Neural cell (in vitro differentiated cells): ENCODE results near the gene AHRR. TPM values are rescaled to one million over a fixed set of nuclear protein-coding genes. Genes with fewer than 3 reads are reported as not detected.

ENCODE experiments used
- H2AFZ ChIP-seq: fragments of 200-600, 300-800 bp; sonication (generic), shearing (Covaris generic); 2 replicates; pipeline ENCODE4 v1.6.0; 2014; ENCODE audit warnings: low read depth, mild to moderate bottlenecking, antibody characterized with exemption, low read length, moderate library complexity
- H3F3A ChIP-seq: fragments of 200-600 bp; shearing (Covaris generic); 2 replicates; pipeline ENCODE4 v1.6.1; 2016; ENCODE audit warnings: mild to moderate bottlenecking, moderate library complexity, mixed read lengths, antibody characterized with exemption, low read length; ENCODE audit not compliant: insufficient read depth, poor library complexity, severe bottlenecking
- H3K27ac ChIP-seq: fragments of 200-600, 300-800 bp; sonication (generic), shearing (Covaris generic); 2 replicates; pipeline ENCODE4 v1.5.1; 2014; ENCODE audit warnings: mild to moderate bottlenecking, low read length, moderate library complexity
- H3K27me3 ChIP-seq: fragments of 300-800, 200-600 bp; sonication (generic), shearing (Covaris generic); 2 replicates; pipeline ENCODE4 v1.6.0; 2014; ENCODE audit warnings: mild to moderate bottlenecking, low read depth, low read length, moderate library complexity; ENCODE audit not compliant: insufficient read depth
- H3K36me3 ChIP-seq: fragments of 300-800, 200-600 bp; sonication (generic), shearing (Covaris generic); 2 replicates; pipeline ENCODE4 v1.5.1; 2014; ENCODE audit warnings: mild to moderate bottlenecking, antibody characterized with exemption, low read length, moderate library complexity; ENCODE audit not compliant: insufficient read depth
- H3K4me2 ChIP-seq: fragments of 300-800, 200-600 bp; sonication (generic), shearing (Covaris generic); 2 replicates; pipeline ENCODE4 v1.6.0; 2014; ENCODE audit warnings: mild to moderate bottlenecking, low read length
- H3K4me3 ChIP-seq: fragments of 300-800, 200-600 bp; sonication (generic), shearing (Covaris generic); 2 replicates; pipeline ENCODE4 v1.5.1; 2014; ENCODE audit warnings: mild to moderate bottlenecking, low read length, moderate library complexity
- H3K79me2 ChIP-seq: fragments of 200-600 bp; shearing (Covaris generic); replicated peaks from 2 replicates; pipeline ENCODE4 v1.6.0; 2014; ENCODE audit warnings: mild to moderate bottlenecking, low read length, moderate library complexity; ENCODE audit not compliant: insufficient read depth
- H3K9ac ChIP-seq: fragments of 300-800, 200-600 bp; sonication (generic), shearing (Covaris generic); 2 replicates; pipeline ENCODE4 v1.6.1; 2016; ENCODE audit warnings: mild to moderate bottlenecking, low read length, mixed read lengths
- H3K9me2 ChIP-seq: fragments of 200-600 bp; shearing (Covaris generic); 2 replicates; pipeline ENCODE4 v1.6.1; 2016; ENCODE audit warnings: mild to moderate bottlenecking, low read length, mixed read lengths; ENCODE audit not compliant: insufficient read depth
- H3K9me3 ChIP-seq: fragments of 200-600, 300-800 bp; sonication (generic), shearing (Covaris generic); 2 replicates; pipeline ENCODE4 v1.6.1; 2016; ENCODE audit warnings: mild to moderate bottlenecking, mixed run types, low read length, moderate library complexity, mixed read lengths
- H4K20me1 ChIP-seq: fragments of 200-600 bp; shearing (Covaris generic); 2 replicates; pipeline ENCODE4 v1.6.1; 2016; ENCODE audit warnings: mild to moderate bottlenecking, mixed run types; ENCODE audit not compliant: insufficient read depth
- EP300 ChIP-seq: fragments of 450-650 bp; conservative IDR thresholded peaks from 2 replicates; pipeline ENCODE4 v1.6.1; 2014; ENCODE audit warnings: antibody characterized with exemption, mild to moderate bottlenecking, moderate library complexity; ENCODE audit not compliant: poor library complexity, severe bottlenecking
- EZH2 ChIP-seq: fragments of 200-600, 300-800 bp; shearing (Covaris generic), sonication (generic); IDR thresholded peaks from 2 replicates; pipeline ENCODE4 v1.6.1; 2014; ENCODE audit warnings: antibody characterized with exemption, low read length, borderline replicate concordance, mild to moderate bottlenecking; ENCODE audit not compliant: insufficient read depth, poor library complexity, severe bottlenecking
- MXI1 ChIP-seq: fragments of 450-650 bp; conservative IDR thresholded peaks from 2 replicates; pipeline ENCODE4 v1.6.1; 2014; ENCODE audit warnings: antibody characterized with exemption, mild to moderate bottlenecking; ENCODE audit not compliant: poor library complexity, severe bottlenecking
- POLR2AphosphoS5 ChIP-seq: IDR thresholded peaks from 2 replicates; pipeline ENCODE4 v1.6.1; 2012
- RAD21 ChIP-seq: fragments of 450-650 bp; conservative IDR thresholded peaks from 2 replicates; pipeline ENCODE4 v1.6.1; 2014; ENCODE audit warnings: antibody characterized with exemption, mild to moderate bottlenecking, moderate library complexity
- SMC3 ChIP-seq: fragments of 450-650 bp; conservative IDR thresholded peaks from 2 replicates; pipeline ENCODE4 v1.6.1; 2014; ENCODE audit warnings: antibody characterized with exemption, mild to moderate bottlenecking, moderate library complexity; ENCODE audit not compliant: poor library complexity
- TAF1 ChIP-seq: IDR thresholded peaks from 2 replicates; pipeline ENCODE4 v1.6.1; 2012; ENCODE audit warnings: low read depth
- polyA plus RNA-seq: library from polyadenylated mRNA; depleted of rRNA; stranded (reverse); fragments of >200 nt; gene quantifications from 2 replicates; pipeline ENCODE4 v1.2.3, GENCODE V29; 2014
- TF ChIP-seq, protein P1 (sequence below): IDR thresholded peaks from 2 replicates; pipeline ENCODE4 v1.6.1; 2012; ENCODE audit warnings: borderline replicate concordance
- TF ChIP-seq, protein P2 (sequence below): fragments of 450-650 bp; IDR thresholded peaks from 2 replicates; pipeline ENCODE4 v1.5.1; 2014; ENCODE audit warnings: antibody characterized with exemption, mild to moderate bottlenecking, moderate library complexity; ENCODE audit not compliant: poor library complexity, severe bottlenecking

AHRR gene
- polyA plus RNA-seq, 1 donor from 2014 or later = 0.26 TPM

DNA sequence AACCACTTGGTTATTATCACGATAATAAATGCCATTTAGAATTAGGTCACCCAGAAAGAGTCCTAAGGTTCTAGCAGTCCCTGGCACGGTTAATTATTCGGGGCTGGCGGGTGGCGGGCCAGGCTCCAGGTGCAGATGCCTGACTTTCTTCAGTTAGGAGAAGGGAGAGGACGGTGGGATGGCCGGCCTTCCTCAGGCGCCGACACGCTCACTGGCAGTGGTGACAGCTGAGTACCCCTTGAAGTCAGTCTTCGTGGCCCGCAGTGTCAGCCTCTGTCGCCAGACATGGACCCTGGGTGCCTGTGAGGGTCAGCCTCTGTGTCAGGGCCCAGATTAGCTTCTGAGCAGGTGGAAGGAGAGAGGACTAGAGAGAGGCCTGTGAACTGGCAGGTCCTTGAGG is 100.4 kb downstream of the AHRR start (continued):
- TF ChIP-seq, protein P1, sequence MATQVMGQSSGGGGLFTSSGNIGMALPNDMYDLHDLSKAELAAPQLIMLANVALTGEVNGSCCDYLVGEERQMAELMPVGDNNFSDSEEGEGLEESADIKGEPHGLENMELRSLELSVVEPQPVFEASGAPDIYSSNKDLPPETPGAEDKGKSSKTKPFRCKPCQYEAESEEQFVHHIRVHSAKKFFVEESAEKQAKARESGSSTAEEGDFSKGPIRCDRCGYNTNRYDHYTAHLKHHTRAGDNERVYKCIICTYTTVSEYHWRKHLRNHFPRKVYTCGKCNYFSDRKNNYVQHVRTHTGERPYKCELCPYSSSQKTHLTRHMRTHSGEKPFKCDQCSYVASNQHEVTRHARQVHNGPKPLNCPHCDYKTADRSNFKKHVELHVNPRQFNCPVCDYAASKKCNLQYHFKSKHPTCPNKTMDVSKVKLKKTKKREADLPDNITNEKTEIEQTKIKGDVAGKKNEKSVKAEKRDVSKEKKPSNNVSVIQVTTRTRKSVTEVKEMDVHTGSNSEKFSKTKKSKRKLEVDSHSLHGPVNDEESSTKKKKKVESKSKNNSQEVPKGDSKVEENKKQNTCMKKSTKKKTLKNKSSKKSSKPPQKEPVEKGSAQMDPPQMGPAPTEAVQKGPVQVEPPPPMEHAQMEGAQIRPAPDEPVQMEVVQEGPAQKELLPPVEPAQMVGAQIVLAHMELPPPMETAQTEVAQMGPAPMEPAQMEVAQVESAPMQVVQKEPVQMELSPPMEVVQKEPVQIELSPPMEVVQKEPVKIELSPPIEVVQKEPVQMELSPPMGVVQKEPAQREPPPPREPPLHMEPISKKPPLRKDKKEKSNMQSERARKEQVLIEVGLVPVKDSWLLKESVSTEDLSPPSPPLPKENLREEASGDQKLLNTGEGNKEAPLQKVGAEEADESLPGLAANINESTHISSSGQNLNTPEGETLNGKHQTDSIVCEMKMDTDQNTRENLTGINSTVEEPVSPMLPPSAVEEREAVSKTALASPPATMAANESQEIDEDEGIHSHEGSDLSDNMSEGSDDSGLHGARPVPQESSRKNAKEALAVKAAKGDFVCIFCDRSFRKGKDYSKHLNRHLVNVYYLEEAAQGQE = no peak

- no peaks in the 10 kb centered on the region for H3F3A ChIP-seq
- H3K27me3 ChIP-seq = no peaks in the 10 kb centered on the region
- H3K36me3 ChIP-seq = no peaks in the 10 kb centered on the region
- no peaks in the 10 kb centered on the region for H3K9me2 ChIP-seq
- H2AFZ ChIP-seq = no peak overlapping the region
- H4K20me1 ChIP-seq = no peaks in the 10 kb centered on the region
- no peak overlapping the region for H3K4me3 ChIP-seq
- H3K9ac ChIP-seq = no peak overlapping the region
- H3K27ac ChIP-seq = no peak overlapping the region
- H3K9me3 ChIP-seq = no peaks in the 10 kb centered on the region
- H3K79me2 ChIP-seq = no peaks in the 10 kb centered on the region
- TF ChIP-seq EZH2 (no peak), TAF1 (no peak), RAD21 (no peak), POLR2AphosphoS5 (no peak), MXI1 (no peak), SMC3 (no peak), EP300 (no peak)
- TF ChIP-seq, protein P1 = no peak
- TF ChIP-seq, protein P2, sequence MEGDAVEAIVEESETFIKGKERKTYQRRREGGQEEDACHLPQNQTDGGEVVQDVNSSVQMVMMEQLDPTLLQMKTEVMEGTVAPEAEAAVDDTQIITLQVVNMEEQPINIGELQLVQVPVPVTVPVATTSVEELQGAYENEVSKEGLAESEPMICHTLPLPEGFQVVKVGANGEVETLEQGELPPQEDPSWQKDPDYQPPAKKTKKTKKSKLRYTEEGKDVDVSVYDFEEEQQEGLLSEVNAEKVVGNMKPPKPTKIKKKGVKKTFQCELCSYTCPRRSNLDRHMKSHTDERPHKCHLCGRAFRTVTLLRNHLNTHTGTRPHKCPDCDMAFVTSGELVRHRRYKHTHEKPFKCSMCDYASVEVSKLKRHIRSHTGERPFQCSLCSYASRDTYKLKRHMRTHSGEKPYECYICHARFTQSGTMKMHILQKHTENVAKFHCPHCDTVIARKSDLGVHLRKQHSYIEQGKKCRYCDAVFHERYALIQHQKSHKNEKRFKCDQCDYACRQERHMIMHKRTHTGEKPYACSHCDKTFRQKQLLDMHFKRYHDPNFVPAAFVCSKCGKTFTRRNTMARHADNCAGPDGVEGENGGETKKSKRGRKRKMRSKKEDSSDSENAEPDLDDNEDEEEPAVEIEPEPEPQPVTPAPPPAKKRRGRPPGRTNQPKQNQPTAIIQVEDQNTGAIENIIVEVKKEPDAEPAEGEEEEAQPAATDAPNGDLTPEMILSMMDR = no peak
- no peak overlapping the region for H3K4me2 ChIP-seq
These were observed 101.1 kb downstream of the AHRR start for GRCh38 chr5:422323-423232.
